HepG2 (cell line): Measurements from ENCODE around the gene IGLL1. TPM values are rescaled to one million over a fixed set of nuclear protein-coding genes. Genes with fewer than 3 reads are reported as not detected.

ENCODE experiments used
- BHLHE40 ChIP-seq: IDR thresholded peaks from 2 replicates; pipeline ENCODE4 v1.6.1; 2011; ENCODE audit warnings: low read length, improper control_type of control experiment
- CEBPB ChIP-seq: IDR thresholded peaks from 2 replicates; pipeline ENCODE4 v1.6.1; 2011; ENCODE audit warnings: low read depth, low read length, improper control_type of control experiment, borderline replicate concordance
- EZH2 ChIP-seq: conservative IDR thresholded peaks from 2 replicates; pipeline ENCODE4 v1.6.1; 2012; ENCODE audit warnings: mild to moderate bottlenecking, low read depth, low read length, moderate library complexity
- PCBP2 ChIP-seq: fragments of 200-400 bp; formaldehyde crosslinking; optimal IDR thresholded peaks from 2 replicates; pipeline ENCODE3; 2018; ENCODE audit warnings: low read length, low read depth; ENCODE audit not compliant: poor library complexity, severe bottlenecking
- PTBP1 ChIP-seq: fragments of 200-400 bp; formaldehyde crosslinking; IDR thresholded peaks from 2 replicates; pipeline ENCODE4 v1.6.1; 2018; ENCODE audit warnings: low read length, low read depth; ENCODE audit not compliant: poor library complexity, severe bottlenecking
- REST ChIP-seq, 2 experiments: IDR thresholded peaks; 2 replicates each; pipeline ENCODE4 v1.6.1; 2011 to 2012; ENCODE audit warnings: low read length in 2 of 2, borderline replicate concordance in 1 of 2, low read depth in 1 of 2, mild to moderate bottlenecking in 1 of 2, moderate library complexity in 1 of 2
- SCMH1 ChIP-seq: sonication (generic); formaldehyde crosslinking; IDR thresholded peaks from 2 replicates; pipeline ENCODE4 v1.9.0; 2021; ENCODE audit warnings: missing genetic modification reagents, mild to moderate bottlenecking, borderline replicate concordance
- SMC3 ChIP-seq: IDR thresholded peaks from 2 replicates; pipeline ENCODE4 v1.6.1; 2011; ENCODE audit warnings: low read length, improper control_type of control experiment
- ZNF101 ChIP-seq: sonication (generic); formaldehyde crosslinking; IDR thresholded peaks from 2 replicates; pipeline ENCODE4 v1.4.0; 2020; ENCODE audit warnings: mild to moderate bottlenecking, low read depth, missing genetic modification reagents, borderline replicate concordance
- ZNF225 ChIP-seq: sonication (generic); formaldehyde crosslinking; IDR thresholded peaks from 2 replicates; pipeline ENCODE4 v1.4.0; 2020; ENCODE audit warnings: mild to moderate bottlenecking, missing genetic modification reagents
- ZSCAN22 ChIP-seq: sonication (generic); formaldehyde crosslinking; IDR thresholded peaks from 2 replicates; pipeline ENCODE4 v1.4.0; 2020; ENCODE audit warnings: mild to moderate bottlenecking, missing genetic modification reagents
- polyA plus RNA-seq, 8 experiments: library from polyadenylated mRNA; depleted of rRNA in 3 of 8; stranded (reverse) in 7 of 8; unstranded in 1 of 8; fragments of >200 nt; fragmentation: Illumina TruSeq in 4 of 8; extraction: Trizol in 4 of 8; gene quantifications; 2 replicates each; pipeline versions ENCODE4 v1.2.1 to v1.2.3, GENCODE V29; 2011 to 2016; ENCODE audit warnings: low read depth in 4 of 8, missing spikeins in 1 of 8, mixed read lengths in 1 of 8; ENCODE audit not compliant: insufficient read depth in 1 of 8
- total RNA-seq, 5 experiments: library from RNA; depleted of rRNA; stranded (reverse); fragments of >200 nt; fragmentation: Illumina TruSeq; extraction: Trizol; gene quantifications; 2 replicates each; pipeline ENCODE4 v1.2.3, GENCODE V29; 2016; ENCODE audit warnings: low read depth in 1 of 5
- TF ChIP-seq, protein P1 (sequence below): sonication (generic); formaldehyde crosslinking; IDR thresholded peaks from 2 replicates; pipeline ENCODE4 v1.4.0; 2020; ENCODE audit warnings: low read depth, missing genetic modification reagents
- TF ChIP-seq, protein P2 (sequence below): sonication (generic); formaldehyde crosslinking; IDR thresholded peaks from 2 replicates; pipeline ENCODE4 v1.9.0; 2021; ENCODE audit warnings: missing genetic modification reagents, mild to moderate bottlenecking, borderline replicate concordance
- TF ChIP-seq, protein P3 (sequence below): sonication (generic); formaldehyde crosslinking; IDR thresholded peaks from 2 replicates; pipeline ENCODE4 v1.4.0; 2020; ENCODE audit warnings: missing genetic modification reagents, borderline replicate concordance
- TF ChIP-seq, protein P4 (sequence below): sonication (generic); formaldehyde crosslinking; IDR thresholded peaks from 2 replicates; pipeline ENCODE4 v1.5.0; 2020; ENCODE audit warnings: mild to moderate bottlenecking, missing genetic modification reagents, moderate library complexity

IGLL1 gene
- total and polyA plus RNA-seq, 2 of the 13 experiments (the other 11 are each of a cell fraction or from before 2014, with no cell fraction given): not detected

GRCh38 chr22:23591201-23591791, 11.2 kb upstream of the IGLL1 start (continued):
- TF ChIP-seq, protein P1, sequence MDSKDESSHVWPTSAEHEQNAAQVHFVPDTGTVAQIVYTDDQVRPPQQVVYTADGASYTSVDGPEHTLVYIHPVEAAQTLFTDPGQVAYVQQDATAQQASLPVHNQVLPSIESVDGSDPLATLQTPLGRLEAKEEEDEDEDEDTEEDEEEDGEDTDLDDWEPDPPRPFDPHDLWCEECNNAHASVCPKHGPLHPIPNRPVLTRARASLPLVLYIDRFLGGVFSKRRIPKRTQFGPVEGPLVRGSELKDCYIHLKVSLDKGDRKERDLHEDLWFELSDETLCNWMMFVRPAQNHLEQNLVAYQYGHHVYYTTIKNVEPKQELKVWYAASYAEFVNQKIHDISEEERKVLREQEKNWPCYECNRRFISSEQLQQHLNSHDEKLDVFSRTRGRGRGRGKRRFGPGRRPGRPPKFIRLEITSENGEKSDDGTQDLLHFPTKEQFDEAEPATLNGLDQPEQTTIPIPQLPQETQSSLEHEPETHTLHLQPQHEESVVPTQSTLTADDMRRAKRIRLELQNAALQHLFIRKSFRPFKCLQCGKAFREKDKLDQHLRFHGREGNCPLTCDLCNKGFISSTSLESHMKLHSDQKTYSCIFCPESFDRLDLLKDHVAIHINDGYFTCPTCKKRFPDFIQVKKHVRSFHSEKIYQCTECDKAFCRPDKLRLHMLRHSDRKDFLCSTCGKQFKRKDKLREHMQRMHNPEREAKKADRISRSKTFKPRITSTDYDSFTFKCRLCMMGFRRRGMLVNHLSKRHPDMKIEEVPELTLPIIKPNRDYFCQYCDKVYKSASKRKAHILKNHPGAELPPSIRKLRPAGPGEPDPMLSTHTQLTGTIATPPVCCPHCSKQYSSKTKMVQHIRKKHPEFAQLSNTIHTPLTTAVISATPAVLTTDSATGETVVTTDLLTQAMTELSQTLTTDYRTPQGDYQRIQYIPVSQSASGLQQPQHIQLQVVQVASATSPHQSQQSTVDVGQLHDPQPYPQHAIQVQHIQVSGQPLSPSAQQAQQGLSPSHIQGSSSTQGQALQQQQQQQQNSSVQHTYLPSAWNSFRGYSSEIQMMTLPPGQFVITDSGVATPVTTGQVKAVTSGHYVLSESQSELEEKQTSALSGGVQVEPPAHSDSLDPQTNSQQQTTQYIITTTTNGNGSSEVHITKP: no peak
- TF ChIP-seq ZNF101 (CRISPR knock-in tag) (no peak), ZSCAN22 (no peak), BHLHE40 (no peak), PCBP2 (no peak), EZH2 (no peak), SMC3 (peak; percentile 71), CEBPB (peak; percentile 59; the same call in 1 of the 2 replicates), ZNF225 (CRISPR knock-in tag) (no peak), REST (IDR thresholded peaks at IDR 0.05; ENCODE audit: borderline replicate concordance in 1 of 2, low read depth in 1 of 2, low read length in 2 of 2) (no peak), PTBP1 (no peak), SCMH1 (CRISPR knock-in tag) (no peak)
- TF ChIP-seq, protein P2, sequence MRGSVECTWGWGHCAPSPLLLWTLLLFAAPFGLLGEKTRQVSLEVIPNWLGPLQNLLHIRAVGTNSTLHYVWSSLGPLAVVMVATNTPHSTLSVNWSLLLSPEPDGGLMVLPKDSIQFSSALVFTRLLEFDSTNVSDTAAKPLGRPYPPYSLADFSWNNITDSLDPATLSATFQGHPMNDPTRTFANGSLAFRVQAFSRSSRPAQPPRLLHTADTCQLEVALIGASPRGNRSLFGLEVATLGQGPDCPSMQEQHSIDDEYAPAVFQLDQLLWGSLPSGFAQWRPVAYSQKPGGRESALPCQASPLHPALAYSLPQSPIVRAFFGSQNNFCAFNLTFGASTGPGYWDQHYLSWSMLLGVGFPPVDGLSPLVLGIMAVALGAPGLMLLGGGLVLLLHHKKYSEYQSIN (CRISPR knock-in tag): no peak
- TF ChIP-seq, protein P3, sequence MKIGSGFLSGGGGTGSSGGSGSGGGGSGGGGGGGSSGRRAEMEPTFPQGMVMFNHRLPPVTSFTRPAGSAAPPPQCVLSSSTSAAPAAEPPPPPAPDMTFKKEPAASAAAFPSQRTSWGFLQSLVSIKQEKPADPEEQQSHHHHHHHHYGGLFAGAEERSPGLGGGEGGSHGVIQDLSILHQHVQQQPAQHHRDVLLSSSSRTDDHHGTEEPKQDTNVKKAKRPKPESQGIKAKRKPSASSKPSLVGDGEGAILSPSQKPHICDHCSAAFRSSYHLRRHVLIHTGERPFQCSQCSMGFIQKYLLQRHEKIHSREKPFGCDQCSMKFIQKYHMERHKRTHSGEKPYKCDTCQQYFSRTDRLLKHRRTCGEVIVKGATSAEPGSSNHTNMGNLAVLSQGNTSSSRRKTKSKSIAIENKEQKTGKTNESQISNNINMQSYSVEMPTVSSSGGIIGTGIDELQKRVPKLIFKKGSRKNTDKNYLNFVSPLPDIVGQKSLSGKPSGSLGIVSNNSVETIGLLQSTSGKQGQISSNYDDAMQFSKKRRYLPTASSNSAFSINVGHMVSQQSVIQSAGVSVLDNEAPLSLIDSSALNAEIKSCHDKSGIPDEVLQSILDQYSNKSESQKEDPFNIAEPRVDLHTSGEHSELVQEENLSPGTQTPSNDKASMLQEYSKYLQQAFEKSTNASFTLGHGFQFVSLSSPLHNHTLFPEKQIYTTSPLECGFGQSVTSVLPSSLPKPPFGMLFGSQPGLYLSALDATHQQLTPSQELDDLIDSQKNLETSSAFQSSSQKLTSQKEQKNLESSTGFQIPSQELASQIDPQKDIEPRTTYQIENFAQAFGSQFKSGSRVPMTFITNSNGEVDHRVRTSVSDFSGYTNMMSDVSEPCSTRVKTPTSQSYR (CRISPR knock-in tag): 0 out of 2 replicates have a peak, but pooled peaks have one; percentile 44
- TF ChIP-seq, protein P4, sequence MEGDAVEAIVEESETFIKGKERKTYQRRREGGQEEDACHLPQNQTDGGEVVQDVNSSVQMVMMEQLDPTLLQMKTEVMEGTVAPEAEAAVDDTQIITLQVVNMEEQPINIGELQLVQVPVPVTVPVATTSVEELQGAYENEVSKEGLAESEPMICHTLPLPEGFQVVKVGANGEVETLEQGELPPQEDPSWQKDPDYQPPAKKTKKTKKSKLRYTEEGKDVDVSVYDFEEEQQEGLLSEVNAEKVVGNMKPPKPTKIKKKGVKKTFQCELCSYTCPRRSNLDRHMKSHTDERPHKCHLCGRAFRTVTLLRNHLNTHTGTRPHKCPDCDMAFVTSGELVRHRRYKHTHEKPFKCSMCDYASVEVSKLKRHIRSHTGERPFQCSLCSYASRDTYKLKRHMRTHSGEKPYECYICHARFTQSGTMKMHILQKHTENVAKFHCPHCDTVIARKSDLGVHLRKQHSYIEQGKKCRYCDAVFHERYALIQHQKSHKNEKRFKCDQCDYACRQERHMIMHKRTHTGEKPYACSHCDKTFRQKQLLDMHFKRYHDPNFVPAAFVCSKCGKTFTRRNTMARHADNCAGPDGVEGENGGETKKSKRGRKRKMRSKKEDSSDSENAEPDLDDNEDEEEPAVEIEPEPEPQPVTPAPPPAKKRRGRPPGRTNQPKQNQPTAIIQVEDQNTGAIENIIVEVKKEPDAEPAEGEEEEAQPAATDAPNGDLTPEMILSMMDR (CRISPR knock-in tag): peak; percentile 98
